Vagina (tissue), 2 donors: ENCODE data around the gene SFN.

Experiments used
- POLR2A ChIP-seq, 2 donors: fragments of 450-650 bp; IDR thresholded peaks; one replicate each; pipeline ENCODE4 v1.6.1; 2017; ENCODE audit warnings: antibody characterized with exemption in 2 of 2, mild to moderate bottlenecking in 2 of 2, moderate library complexity in 2 of 2
- POLR2AphosphoS5 ChIP-seq, 2 donors: sonication (generic); formaldehyde crosslinking; IDR thresholded peaks; one replicate each; pipeline ENCODE4 v1.9.0; 2017; ENCODE audit warnings: antibody characterized with exemption in 2 of 2, mild to moderate bottlenecking in 2 of 2, low read depth in 1 of 2; ENCODE audit not compliant: insufficient read depth in 1 of 2
- TF ChIP-seq, protein P1 (sequence below), 3 experiments: fragments of 450-650 bp in 2 of 3; fragments of 200-600 bp in 1 of 3; sonication (generic) in 1 of 3; IDR thresholded peaks; one replicate each; pipeline ENCODE4 v1.5.1; 2017 to 2019; ENCODE audit warnings: antibody characterized with exemption in 3 of 3, mild to moderate bottlenecking in 2 of 3, moderate library complexity in 2 of 3

DNA sequence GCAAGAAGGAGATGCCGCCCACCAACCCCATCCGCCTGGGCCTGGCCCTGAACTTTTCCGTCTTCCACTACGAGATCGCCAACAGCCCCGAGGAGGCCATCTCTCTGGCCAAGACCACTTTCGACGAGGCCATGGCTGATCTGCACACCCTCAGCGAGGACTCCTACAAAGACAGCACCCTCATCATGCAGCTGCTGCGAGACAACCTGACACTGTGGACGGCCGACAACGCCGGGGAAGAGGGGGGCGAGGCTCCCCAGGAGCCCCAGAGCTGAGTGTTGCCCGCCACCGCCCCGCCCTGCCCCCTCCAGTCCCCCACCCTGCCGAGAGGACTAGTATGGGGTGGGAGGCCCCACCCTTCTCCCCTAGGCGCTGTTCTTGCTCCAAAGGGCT lies 732 bp downstream of the SFN start:
- TF ChIP-seq POLR2A (IDR thresholded peaks at IDR 0.05) (no peak), POLR2AphosphoS5 (IDR thresholded peaks at IDR 0.05; ENCODE audit: insufficient read depth in 1 of 2, low read depth in 1 of 2) (no peak)
- TF ChIP-seq, protein P1, sequence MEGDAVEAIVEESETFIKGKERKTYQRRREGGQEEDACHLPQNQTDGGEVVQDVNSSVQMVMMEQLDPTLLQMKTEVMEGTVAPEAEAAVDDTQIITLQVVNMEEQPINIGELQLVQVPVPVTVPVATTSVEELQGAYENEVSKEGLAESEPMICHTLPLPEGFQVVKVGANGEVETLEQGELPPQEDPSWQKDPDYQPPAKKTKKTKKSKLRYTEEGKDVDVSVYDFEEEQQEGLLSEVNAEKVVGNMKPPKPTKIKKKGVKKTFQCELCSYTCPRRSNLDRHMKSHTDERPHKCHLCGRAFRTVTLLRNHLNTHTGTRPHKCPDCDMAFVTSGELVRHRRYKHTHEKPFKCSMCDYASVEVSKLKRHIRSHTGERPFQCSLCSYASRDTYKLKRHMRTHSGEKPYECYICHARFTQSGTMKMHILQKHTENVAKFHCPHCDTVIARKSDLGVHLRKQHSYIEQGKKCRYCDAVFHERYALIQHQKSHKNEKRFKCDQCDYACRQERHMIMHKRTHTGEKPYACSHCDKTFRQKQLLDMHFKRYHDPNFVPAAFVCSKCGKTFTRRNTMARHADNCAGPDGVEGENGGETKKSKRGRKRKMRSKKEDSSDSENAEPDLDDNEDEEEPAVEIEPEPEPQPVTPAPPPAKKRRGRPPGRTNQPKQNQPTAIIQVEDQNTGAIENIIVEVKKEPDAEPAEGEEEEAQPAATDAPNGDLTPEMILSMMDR (IDR thresholded peaks at IDR 0.05): no peak
